ENCODE data around the gene NOTCH1. TPM values are rescaled to one million over a fixed set of nuclear protein-coding genes. Genes with fewer than 3 reads are reported as not detected.
A peak's percentile ranks its signal among the peaks of the same experiment; 100 is the strongest.

Gene NOTCH1
- total RNA-seq, 1 experiment from 2014 or later = 37.2 TPM

- Histone ChIP-seq H3K27ac (ENCODE audit: low read depth, low read length, poor library complexity, severe bottlenecking) (peak overlapping the region; percentile 65), H3K4me1 (ENCODE audit: insufficient read depth, low read length, poor library complexity, severe bottlenecking) (peaks cover 33% of the 10 kb centered on the region), H3K36me3 (ENCODE audit: insufficient read depth, low read length, poor library complexity, severe bottlenecking) (no peaks in the 10 kb centered on the region), H3K9me3 (ENCODE audit: low read depth, low read length, poor library complexity, severe bottlenecking) (no peaks in the 10 kb centered on the region), H3K4me3 (ENCODE audit: low read depth, low read length, poor library complexity, severe bottlenecking) (no peak overlapping the region), H3K27me3 (replicated peaks; ENCODE audit: insufficient read depth, low read depth, low read length, poor library complexity) (no peaks in the 10 kb centered on the region)
- intact Hi-C loops (cut with micrococcal nuclease; ENCODE audit: unreplicated experiment) = loop anchor here (10.0 kb wide), 1 partner anchor 82 kb away; no protein-coding TSS in a partner anchor
- DNase-seq (ENCODE audit: low spot score) = peak; percentile 33
- no TSS peak for BruUV-seq (replicated peaks)
- POLR2A ChIA-PET (ENCODE audit: low non-redundant PET) = no interaction called here
- no peak for TF ChIP-seq CTCF (conservative IDR thresholded peaks at IDR 0.05; ENCODE audit: low read depth, low read length)
- TF ChIP-seq EZH2 (IDR thresholded peaks at IDR 0.05; ENCODE audit: borderline replicate concordance, low read depth, low read length, poor library complexity, severe bottlenecking) = no peak
- CTCF ChIA-PET = no interaction called here
Observed at GRCh38 chr9:136542241-136543040, 3.4 kb downstream of the NOTCH1 start.

- H3K27ac ChIP-seq (ENCODE audit: low read depth, low read length, poor library complexity, severe bottlenecking) = peak overlapping the region; percentile 65
- no peaks in the 10 kb centered on the region for H3K36me3 ChIP-seq (ENCODE audit: insufficient read depth, low read length, poor library complexity, severe bottlenecking)
- H3K4me1 ChIP-seq (ENCODE audit: insufficient read depth, low read length, poor library complexity, severe bottlenecking) = peaks cover 26% of the 10 kb centered on the region
- no peaks in the 10 kb centered on the region for H3K27me3 ChIP-seq (replicated peaks; ENCODE audit: insufficient read depth, low read depth, low read length, poor library complexity)
- intact Hi-C loops (cut with micrococcal nuclease; ENCODE audit: unreplicated experiment) = loop anchor here (10.0 kb wide), 1 partner anchor 83 kb away; no protein-coding TSS in a partner anchor
- ChIA-PET CTCF (no interaction called here), POLR2A (ENCODE audit: low non-redundant PET) (no interaction called here)
- TF ChIP-seq CTCF (conservative IDR thresholded peaks at IDR 0.05; ENCODE audit: low read depth, low read length) (no peak), EZH2 (IDR thresholded peaks at IDR 0.05; ENCODE audit: borderline replicate concordance, low read depth, low read length, poor library complexity, severe bottlenecking) (no peak)
- no peaks in the 10 kb centered on the region for H3K9me3 ChIP-seq (ENCODE audit: low read depth, low read length, poor library complexity, severe bottlenecking)
- BruUV-seq (replicated peaks) = TSS peak; percentile 30
- no peak for DNase-seq (ENCODE audit: low spot score)
- H3K4me3 ChIP-seq (ENCODE audit: low read depth, low read length, poor library complexity, severe bottlenecking) = no peak overlapping the region
Observed at GRCh38 chr9:136541709-136542108, 4.1 kb downstream of the NOTCH1 start.

- Histone ChIP-seq H3K9me3 (ENCODE audit: low read depth, low read length, poor library complexity, severe bottlenecking) (no peaks in the 10 kb centered on the region), H3K4me1 (ENCODE audit: insufficient read depth, low read length, poor library complexity, severe bottlenecking) (peaks cover 24% of the 10 kb centered on the region), H3K36me3 (ENCODE audit: insufficient read depth, low read length, poor library complexity, severe bottlenecking) (no peaks in the 10 kb centered on the region), H3K4me3 (ENCODE audit: low read depth, low read length, poor library complexity, severe bottlenecking) (no peak overlapping the region), H3K27ac (ENCODE audit: low read depth, low read length, poor library complexity, severe bottlenecking) (peak overlapping the region; percentile 65), H3K27me3 (replicated peaks; ENCODE audit: insufficient read depth, low read depth, low read length, poor library complexity) (no peaks in the 10 kb centered on the region)
- CTCF ChIA-PET = no interaction called here
- POLR2A ChIA-PET (ENCODE audit: low non-redundant PET) = no interaction called here
- intact Hi-C loops (cut with micrococcal nuclease; ENCODE audit: unreplicated experiment) = loop anchor here (10.0 kb wide), 1 partner anchor 84 kb away; no protein-coding TSS in a partner anchor
- no peak for DNase-seq (ENCODE audit: low spot score)
- no TSS peak for BruUV-seq (replicated peaks)
- TF ChIP-seq EZH2 (IDR thresholded peaks at IDR 0.05; ENCODE audit: borderline replicate concordance, low read depth, low read length, poor library complexity, severe bottlenecking) = no peak
- no peak for TF ChIP-seq CTCF (conservative IDR thresholded peaks at IDR 0.05; ENCODE audit: low read depth, low read length)
Observed at GRCh38 chr9:136541179-136541578, 4.7 kb downstream of the NOTCH1 start.

All from A673 (cell line).